T-helper 2 cell treated with Interferon-gamma antibody and Interleukin-4, amounts not matched to agents 5 μg/mL and 100 μg/mL, for 36 hours (primary cell): ENCODE measurements around the gene UBE3D.

Experiments used
- DNase-seq: peaks from one replicate; pipeline ENCODE4 v3.0.0; 2021; ENCODE audit warnings: low spot score
- H3K27ac Mint-ChIP-seq: one replicate; pipeline ENCODE4 v1.8.0; 2021; ENCODE audit warnings: mild to moderate bottlenecking, mixed read lengths
- H3K27me3 Mint-ChIP-seq: one replicate; pipeline ENCODE4 v1.8.0; 2021; ENCODE audit warnings: low read depth, mixed read lengths
- H3K36me3 Mint-ChIP-seq: one replicate; pipeline ENCODE4 v1.8.0; 2021; ENCODE audit warnings: low read depth, mixed read lengths
- H3K4me1 Mint-ChIP-seq: one replicate; pipeline ENCODE4 v1.8.0; 2021; ENCODE audit warnings: low read depth, mixed read lengths
- H3K4me3 Mint-ChIP-seq: one replicate; pipeline ENCODE4 v1.8.0; 2022; ENCODE audit warnings: mild to moderate bottlenecking, moderate library complexity, mixed read lengths
- H3K9me3 Mint-ChIP-seq: one replicate; pipeline ENCODE4 v1.8.0; 2021; ENCODE audit warnings: mixed read lengths

The UBE3D gene

GRCh38 chr6:83071023-83071422 lies 5.4 kb upstream of the UBE3D start:
- DNase-seq: no peak
- Mint-ChIP-seq H3K27me3 (no peaks in the 10 kb centered on the region), H3K36me3 (no peaks in the 10 kb centered on the region), H3K27ac (no peak overlapping the region), H3K4me3 (no peak overlapping the region), H3K4me1 (peaks cover 20% of the 10 kb centered on the region), H3K9me3 (no peaks in the 10 kb centered on the region)

- no peaks in the 10 kb centered on the region for H3K9me3 Mint-ChIP-seq
- no peak for DNase-seq
- H3K4me1 Mint-ChIP-seq: peaks cover 28% of the 10 kb centered on the region
- no peak overlapping the region for H3K27ac Mint-ChIP-seq
- H3K36me3 Mint-ChIP-seq: no peaks in the 10 kb centered on the region
- no peak overlapping the region for H3K4me3 Mint-ChIP-seq
- no peaks in the 10 kb centered on the region for H3K27me3 Mint-ChIP-seq
Measured at GRCh38 chr6:83069633-83070032, 4.0 kb upstream of the UBE3D start.

DNA sequence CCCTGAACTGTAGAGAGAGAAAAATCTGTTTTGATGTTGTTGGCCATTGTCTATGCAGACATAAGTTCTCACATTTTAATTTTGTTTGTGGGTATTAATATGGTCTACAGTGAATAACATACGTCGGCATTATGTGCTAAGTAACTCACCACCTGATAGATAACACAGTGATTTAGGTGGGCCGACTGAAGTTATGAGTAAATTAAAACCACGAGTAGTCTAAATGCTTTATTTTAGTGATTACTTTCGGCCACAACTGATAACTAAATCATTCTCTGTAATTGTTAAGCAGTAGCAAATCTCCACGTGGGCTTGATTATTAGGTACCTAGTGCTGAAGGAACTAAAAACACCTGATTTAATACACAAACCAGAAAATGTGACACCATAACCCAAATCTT lies 3.0 kb upstream of the UBE3D start:
- Mint-ChIP-seq H3K27me3 (no peaks in the 10 kb centered on the region), H3K9me3 (no peaks in the 10 kb centered on the region), H3K36me3 (no peaks in the 10 kb centered on the region), H3K27ac (peak overlapping the region; percentile 32), H3K4me1 (peaks cover 35% of the 10 kb centered on the region), H3K4me3 (peak overlapping the region; percentile 89)
- no peak for DNase-seq

DNA sequence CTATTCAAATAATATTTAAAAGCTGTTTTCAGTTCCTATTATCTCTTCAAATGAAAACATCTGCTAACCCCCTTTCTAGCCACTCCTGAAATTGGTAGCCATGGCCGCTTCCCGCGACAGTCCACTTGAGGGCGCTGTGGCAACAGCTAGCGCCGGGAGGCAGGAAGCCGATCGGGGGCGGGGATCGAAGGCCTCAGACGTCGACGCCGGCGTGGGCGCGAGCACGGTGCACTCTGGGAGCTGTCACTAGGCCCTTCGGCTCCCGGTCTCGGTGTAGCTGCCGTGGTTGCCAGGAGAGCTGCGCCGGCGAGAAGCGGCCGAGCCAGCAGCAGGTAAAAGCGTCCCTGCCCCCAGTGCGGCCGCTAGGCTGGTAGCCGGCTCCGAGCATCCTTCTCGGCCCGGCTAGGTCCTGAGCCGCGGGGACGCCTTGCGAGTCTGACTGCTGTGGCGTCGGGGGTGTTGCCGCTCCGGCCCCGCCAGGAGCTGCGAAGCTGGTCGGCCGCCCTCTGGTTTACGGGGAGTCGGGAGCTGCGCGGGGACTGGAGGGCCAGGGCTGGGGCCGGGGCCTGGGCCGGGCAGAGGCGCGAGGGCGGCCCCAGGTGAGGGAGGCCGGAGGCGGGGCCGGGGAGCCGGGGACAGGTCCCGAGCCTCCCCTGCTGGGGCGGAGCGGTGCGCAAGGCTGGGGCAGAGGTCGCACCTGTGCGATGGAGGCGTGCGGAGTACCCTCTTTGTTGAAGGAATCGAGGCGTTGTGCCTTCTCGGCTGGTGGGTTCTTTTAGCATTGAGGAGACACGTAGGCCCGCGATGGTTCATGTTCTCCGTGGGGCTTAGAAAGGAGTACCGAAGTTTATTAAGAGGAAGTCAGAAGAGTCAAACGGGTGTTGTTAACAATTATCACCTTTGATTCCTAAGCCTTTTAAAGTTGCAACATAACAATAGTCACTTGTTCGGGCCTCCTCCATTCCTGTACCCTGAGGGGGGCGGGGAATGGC lies 2.1 kb upstream of the UBE3D start, which contains the start of gene DOP1A:
Gene DOP1A, plus strand, starts transcription at position 224 of the 992 bp plus-strand sequence. CDS start 29,307 bp downstream, outside the sequence.
- peaks cover 35% of the 10 kb centered on the region for H3K4me1 Mint-ChIP-seq
- H3K4me3 Mint-ChIP-seq: peak within 1 kb of the TSS; percentile 89
- H3K27ac Mint-ChIP-seq: peak within 1 kb of the TSS; percentile 75

DNA sequence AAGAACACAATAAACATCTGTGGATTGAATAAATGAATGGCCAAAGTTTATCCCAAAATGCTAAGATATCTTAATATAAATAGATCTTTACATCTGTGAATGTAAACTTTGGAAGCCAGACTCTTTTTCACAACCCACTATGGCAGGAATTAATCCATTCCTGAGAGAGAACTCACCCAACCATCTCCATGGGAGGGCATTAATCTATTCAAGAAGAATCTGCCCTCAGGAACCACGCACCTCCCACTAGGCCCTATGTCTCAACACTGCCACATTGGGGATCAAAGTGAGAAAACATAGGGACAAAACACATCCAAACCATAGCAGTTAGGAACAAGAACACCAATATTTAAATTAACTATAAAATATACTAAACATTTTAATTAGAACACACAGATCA lies 3.4 kb downstream of the UBE3D start:
- Mint-ChIP-seq H3K4me3 (no peak overlapping the region), H3K27ac (no peak overlapping the region), H3K4me1 (peaks cover 22% of the 10 kb centered on the region), H3K9me3 (no peaks in the 10 kb centered on the region), H3K36me3 (peaks cover 3% of the 10 kb centered on the region), H3K27me3 (no peaks in the 10 kb centered on the region)
- no peak for DNase-seq

More for the DNA sequence above, 2.1 kb upstream of the UBE3D start, which contains the start of gene DOP1A:
- H3K27me3 Mint-ChIP-seq: no peaks in the 10 kb centered on the region
- peak; percentile 97 for DNase-seq
- peaks cover 1% of the 10 kb centered on the region for H3K36me3 Mint-ChIP-seq
- no peaks in the 10 kb centered on the region for H3K9me3 Mint-ChIP-seq

- H3K9me3 Mint-ChIP-seq: no peaks in the 10 kb centered on the region
- no peaks in the 10 kb centered on the region for H3K27me3 Mint-ChIP-seq
- no peak overlapping the region for H3K4me3 Mint-ChIP-seq
- H3K36me3 Mint-ChIP-seq: peaks cover 8% of the 10 kb centered on the region
- DNase-seq: no peak
- H3K27ac Mint-ChIP-seq: no peak overlapping the region
- peaks cover 20% of the 10 kb centered on the region for H3K4me1 Mint-ChIP-seq
Measured at GRCh38 chr6:83061190-83061589, 4.5 kb downstream of the UBE3D start.

DNA sequence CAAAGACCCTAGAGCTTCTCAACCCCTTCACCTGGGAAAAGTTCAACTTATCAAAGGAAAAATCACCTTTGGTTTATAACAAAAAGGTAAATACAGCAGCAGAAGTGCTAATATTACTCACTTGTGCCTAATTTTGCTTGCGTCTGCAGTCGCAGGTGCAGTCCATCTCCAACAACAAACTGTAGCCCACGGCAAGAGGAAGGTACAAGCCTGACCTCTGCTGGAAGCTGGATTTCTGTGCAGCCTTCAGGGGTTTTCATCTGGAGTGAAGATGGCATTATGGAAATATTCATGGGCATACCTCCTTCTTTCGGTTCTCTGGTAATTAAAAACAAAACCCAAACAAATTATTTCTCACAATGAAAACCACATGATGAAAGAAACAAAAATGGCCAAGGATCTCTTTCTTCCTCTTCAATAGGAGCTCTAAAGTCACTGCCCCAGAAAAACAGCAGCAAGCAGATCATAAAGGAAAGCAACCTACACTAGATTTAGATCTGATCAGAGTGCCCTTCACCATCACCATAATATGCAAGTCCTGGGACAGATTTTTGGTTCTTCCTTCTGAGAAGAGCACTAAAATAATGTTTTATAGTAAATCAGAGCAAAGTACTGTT lies 7.8 kb downstream of the UBE3D start:
- no peak overlapping the region for H3K27ac Mint-ChIP-seq
- peaks cover 4% of the 10 kb centered on the region for H3K4me1 Mint-ChIP-seq
- no peaks in the 10 kb centered on the region for H3K9me3 Mint-ChIP-seq
- no peak for DNase-seq
- peaks cover 8% of the 10 kb centered on the region for H3K36me3 Mint-ChIP-seq
- no peaks in the 10 kb centered on the region for H3K27me3 Mint-ChIP-seq
- no peak overlapping the region for H3K4me3 Mint-ChIP-seq

DNA sequence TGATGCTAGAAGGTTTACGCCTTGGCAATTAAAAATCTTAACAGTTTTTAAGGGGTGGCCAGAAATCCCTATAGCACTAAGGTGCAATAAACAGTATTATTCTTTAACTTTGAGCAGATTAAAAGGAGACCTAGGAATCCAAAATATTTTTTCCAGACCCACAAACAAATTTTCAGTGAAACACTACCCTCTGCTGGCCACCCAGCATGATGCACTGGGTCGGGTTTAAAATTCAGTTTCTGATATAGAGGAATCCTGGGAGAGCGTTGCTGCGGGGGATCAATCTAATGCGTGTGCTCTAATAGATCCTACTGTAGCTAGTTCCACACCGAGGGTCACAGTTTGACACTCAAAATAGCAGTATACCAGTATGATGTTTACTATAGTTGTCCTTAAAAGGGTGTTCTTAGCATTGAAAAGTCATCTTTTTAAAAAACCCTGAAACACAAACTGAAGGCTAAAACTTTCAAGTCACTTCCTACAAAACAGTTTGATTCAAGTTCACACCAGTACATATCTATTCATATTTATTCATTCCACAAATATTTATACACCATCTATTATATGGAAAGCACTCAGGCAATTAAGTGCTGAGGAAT lies 10.2 kb downstream of the UBE3D start:
- Mint-ChIP-seq H3K4me3 (no peak overlapping the region), H3K9me3 (no peaks in the 10 kb centered on the region), H3K27me3 (no peaks in the 10 kb centered on the region), H3K4me1 (peaks cover 3% of the 10 kb centered on the region), H3K27ac (no peak overlapping the region), H3K36me3 (peaks cover 6% of the 10 kb centered on the region)
- DNase-seq: peak; percentile 9

DNA sequence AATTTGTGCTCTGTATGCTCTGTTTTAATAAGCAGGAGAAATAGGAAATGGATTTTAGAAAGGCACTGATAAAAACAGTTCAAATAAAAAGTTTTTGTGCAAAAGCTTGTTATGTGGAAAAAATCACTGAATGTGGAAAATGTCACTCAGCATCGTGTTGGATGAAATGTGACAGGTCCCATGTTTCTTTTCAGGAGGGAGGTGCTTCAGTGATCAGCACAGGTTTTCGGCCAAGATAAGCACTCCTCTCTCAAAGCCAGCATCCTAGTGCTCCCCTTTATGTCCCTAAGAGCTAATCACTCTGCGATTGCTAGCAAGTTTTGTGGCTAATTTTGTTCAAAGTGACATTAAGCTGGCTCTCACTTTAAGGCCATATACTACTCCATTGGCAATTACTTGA lies 12.0 kb downstream of the UBE3D start:
- no peak overlapping the region for H3K27ac Mint-ChIP-seq
- H3K27me3 Mint-ChIP-seq: no peaks in the 10 kb centered on the region
- no peak overlapping the region for H3K4me3 Mint-ChIP-seq
- no peak for DNase-seq
- H3K4me1 Mint-ChIP-seq: peaks cover 3% of the 10 kb centered on the region
- H3K36me3 Mint-ChIP-seq: peaks cover 6% of the 10 kb centered on the region
- H3K9me3 Mint-ChIP-seq: no peaks in the 10 kb centered on the region

GRCh38 chr6:83051377-83052172 lies 14.1 kb downstream of the UBE3D start:
- peaks cover 3% of the 10 kb centered on the region for H3K36me3 Mint-ChIP-seq
- no peaks in the 10 kb centered on the region for H3K9me3 Mint-ChIP-seq
- DNase-seq: no peak
- no peak overlapping the region for H3K4me3 Mint-ChIP-seq
- no peaks in the 10 kb centered on the region for H3K4me1 Mint-ChIP-seq
- no peak overlapping the region for H3K27ac Mint-ChIP-seq
- H3K27me3 Mint-ChIP-seq: no peaks in the 10 kb centered on the region

DNA sequence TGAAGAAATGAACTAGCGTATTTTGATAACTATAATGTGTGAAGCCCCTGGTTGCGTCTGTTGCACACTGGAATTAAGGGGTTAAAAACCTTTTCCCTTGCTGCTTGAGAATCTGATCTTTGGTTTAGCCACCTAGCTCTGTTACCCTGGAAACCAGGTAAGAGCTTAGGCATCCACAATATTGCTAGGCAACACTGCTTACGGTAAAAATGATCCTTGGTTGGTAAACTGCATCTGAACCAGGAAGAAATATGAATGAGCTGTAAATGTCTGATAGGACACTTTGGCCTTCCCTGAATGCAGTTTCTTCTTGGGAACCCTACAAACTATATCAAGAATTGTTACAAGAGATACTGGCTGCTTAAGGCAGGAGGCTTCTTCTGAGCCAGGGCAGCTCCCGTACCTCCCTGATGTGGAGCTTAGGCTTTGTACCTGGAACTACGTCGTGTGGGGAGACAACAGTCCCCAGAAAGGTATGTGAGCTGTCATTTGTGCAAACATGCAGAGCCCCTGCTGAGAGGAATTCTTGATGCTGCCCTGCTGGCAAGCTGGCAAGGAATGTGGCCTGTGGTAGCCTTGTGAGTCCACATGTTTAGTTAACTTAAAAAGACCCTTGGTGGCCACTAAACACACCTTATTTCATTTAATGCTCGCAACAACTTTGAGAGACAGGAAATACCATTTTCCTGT lies 18.4 kb downstream of the UBE3D start:
- Mint-ChIP-seq H3K4me1 (no peaks in the 10 kb centered on the region), H3K27me3 (no peaks in the 10 kb centered on the region), H3K27ac (no peak overlapping the region), H3K36me3 (no peaks in the 10 kb centered on the region), H3K4me3 (no peak overlapping the region), H3K9me3 (no peaks in the 10 kb centered on the region)
- no peak for DNase-seq

GRCh38 chr6:83044091-83044768 lies 21.4 kb downstream of the UBE3D start:
- Mint-ChIP-seq H3K27ac (no peak overlapping the region), H3K36me3 (no peaks in the 10 kb centered on the region), H3K27me3 (no peaks in the 10 kb centered on the region), H3K4me3 (no peak overlapping the region), H3K4me1 (no peaks in the 10 kb centered on the region), H3K9me3 (no peaks in the 10 kb centered on the region)
- DNase-seq: no peak
